ENCODE measurements around the gene ZBTB33.

ZBTB33 gene, protein sequence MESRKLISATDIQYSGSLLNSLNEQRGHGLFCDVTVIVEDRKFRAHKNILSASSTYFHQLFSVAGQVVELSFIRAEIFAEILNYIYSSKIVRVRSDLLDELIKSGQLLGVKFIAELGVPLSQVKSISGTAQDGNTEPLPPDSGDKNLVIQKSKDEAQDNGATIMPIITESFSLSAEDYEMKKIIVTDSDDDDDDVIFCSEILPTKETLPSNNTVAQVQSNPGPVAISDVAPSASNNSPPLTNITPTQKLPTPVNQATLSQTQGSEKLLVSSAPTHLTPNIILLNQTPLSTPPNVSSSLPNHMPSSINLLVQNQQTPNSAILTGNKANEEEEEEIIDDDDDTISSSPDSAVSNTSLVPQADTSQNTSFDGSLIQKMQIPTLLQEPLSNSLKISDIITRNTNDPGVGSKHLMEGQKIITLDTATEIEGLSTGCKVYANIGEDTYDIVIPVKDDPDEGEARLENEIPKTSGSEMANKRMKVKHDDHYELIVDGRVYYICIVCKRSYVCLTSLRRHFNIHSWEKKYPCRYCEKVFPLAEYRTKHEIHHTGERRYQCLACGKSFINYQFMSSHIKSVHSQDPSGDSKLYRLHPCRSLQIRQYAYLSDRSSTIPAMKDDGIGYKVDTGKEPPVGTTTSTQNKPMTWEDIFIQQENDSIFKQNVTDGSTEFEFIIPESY

DNA sequence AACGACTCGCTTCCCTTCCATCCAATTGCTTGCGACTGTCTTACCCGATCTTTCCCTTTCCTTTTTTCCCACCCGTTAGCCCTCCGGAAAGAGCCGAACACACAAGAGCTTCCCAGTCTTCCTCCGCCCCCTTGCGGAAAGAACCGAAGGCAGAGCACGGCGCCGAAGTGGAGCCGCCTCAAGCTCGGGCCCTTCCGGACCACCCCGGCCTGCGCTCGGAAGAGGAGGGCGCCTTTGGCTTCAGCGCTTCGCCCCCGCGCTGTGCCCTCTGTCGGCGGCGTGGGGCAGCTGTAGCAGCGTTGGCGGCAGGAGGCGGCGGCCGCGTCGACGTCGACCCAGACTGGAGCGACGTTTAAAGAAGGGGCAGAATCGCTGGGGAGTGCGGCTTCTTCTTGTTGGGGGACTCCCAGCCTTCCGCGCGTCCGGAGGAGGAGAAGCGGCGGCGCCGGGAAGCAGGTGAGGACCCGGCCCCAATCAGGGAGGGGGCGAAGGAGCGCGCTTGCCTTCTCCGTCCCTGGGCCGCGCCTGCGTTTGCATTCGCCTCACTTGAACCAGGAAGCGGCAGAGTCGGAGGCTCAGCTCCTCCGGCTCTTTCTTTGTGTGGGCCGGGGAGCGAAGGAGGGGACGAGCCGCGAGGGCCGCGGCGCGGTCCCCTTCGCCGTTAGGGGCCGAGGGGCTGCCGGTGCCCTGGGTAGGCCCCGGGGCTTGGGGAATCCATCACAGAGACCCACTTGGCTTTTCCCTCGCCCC is at the start of gene ZBTB33:
Gene ZBTB33, plus strand, starts transcription at position 291 of the 750 bp plus-strand sequence. CDS start 2,604 bp downstream, outside the sequence.
- Histone ChIP-seq H3F3A (ENCODE audit: low read depth) (no peaks in the 10 kb centered on the region), H4K20me1 (ENCODE audit: insufficient read depth, low read length, poor library complexity, severe bottlenecking) (peaks cover 39% of the 10 kb centered on the region), H3K36me3 (ENCODE audit: insufficient read depth, low read length) (peaks cover 19% of the 10 kb centered on the region; the same call in 1 of the 2 replicates), H3K9ac (ENCODE audit: low read depth, low read length, poor library complexity, severe bottlenecking) (peak within 1 kb of the TSS; percentile 98), H3K4me1 (ENCODE audit: insufficient read depth, low read length, poor library complexity, severe bottlenecking) (peaks cover 25% of the 10 kb centered on the region), H3K4me2 (ENCODE audit: low read depth, low read length, poor library complexity, severe bottlenecking) (peak within 1 kb of the TSS; percentile 87), H3K4me3 (ENCODE audit: low read length, poor library complexity, severe bottlenecking) (peak within 1 kb of the TSS; percentile 97), H2AFZ (ENCODE audit: low read length) (peak within 1 kb of the TSS; percentile 59), H3K79me2 (ENCODE audit: insufficient read depth, low read length) (peaks cover 49% of the 10 kb centered on the region), H3K9me2 (replicated peaks; ENCODE audit: low read depth, low read length) (no peaks in the 10 kb centered on the region), H3K9me3 (ENCODE audit: insufficient read depth, low read depth, low read length) (no peaks in the 10 kb centered on the region), H3K27me3 (ENCODE audit: insufficient read depth, low read length, poor library complexity, severe bottlenecking) (no peaks in the 10 kb centered on the region)
- TF ChIP-seq EZH2phosphoT487 (IDR thresholded peaks at IDR 0.05; ENCODE audit: borderline replicate concordance) = no peak
- TF ChIP-seq, protein P1, sequence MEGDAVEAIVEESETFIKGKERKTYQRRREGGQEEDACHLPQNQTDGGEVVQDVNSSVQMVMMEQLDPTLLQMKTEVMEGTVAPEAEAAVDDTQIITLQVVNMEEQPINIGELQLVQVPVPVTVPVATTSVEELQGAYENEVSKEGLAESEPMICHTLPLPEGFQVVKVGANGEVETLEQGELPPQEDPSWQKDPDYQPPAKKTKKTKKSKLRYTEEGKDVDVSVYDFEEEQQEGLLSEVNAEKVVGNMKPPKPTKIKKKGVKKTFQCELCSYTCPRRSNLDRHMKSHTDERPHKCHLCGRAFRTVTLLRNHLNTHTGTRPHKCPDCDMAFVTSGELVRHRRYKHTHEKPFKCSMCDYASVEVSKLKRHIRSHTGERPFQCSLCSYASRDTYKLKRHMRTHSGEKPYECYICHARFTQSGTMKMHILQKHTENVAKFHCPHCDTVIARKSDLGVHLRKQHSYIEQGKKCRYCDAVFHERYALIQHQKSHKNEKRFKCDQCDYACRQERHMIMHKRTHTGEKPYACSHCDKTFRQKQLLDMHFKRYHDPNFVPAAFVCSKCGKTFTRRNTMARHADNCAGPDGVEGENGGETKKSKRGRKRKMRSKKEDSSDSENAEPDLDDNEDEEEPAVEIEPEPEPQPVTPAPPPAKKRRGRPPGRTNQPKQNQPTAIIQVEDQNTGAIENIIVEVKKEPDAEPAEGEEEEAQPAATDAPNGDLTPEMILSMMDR (conservative IDR thresholded peaks at IDR 0.05; ENCODE audit: low read length) = peak; percentile 51

DNA sequence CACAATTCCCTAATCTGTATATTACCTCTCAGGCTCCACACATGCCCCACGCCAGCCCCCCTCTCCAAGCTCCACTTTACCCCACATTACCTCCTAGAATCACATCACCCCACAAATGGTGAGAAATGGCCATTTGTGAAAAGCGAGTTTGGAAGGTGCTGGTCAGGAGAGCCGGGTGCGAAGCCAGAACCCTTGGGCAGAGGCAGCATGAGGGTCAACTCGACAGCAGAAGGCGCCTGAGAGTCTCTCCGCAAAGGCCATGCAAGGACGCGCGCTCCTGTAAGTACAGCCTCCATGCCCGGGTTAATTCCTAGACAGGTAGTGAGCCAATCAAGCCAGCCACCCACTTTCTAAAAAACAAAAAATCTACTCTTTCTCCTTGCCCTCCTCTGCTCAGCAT is 49.8 kb upstream of the ZBTB33 start:
- Histone ChIP-seq H3K36me3 (ENCODE audit: insufficient read depth, low read length) (no peaks in the 10 kb centered on the region), H2AFZ (ENCODE audit: low read length) (no peak overlapping the region), H3K9me2 (replicated peaks; ENCODE audit: low read depth, low read length) (no peaks in the 10 kb centered on the region), H4K20me1 (ENCODE audit: insufficient read depth, low read length, poor library complexity, severe bottlenecking) (no peaks in the 10 kb centered on the region), H3K79me2 (ENCODE audit: insufficient read depth, low read length) (no peaks in the 10 kb centered on the region), H3K4me1 (ENCODE audit: insufficient read depth, low read length, poor library complexity, severe bottlenecking) (no peaks in the 10 kb centered on the region), H3K27me3 (ENCODE audit: insufficient read depth, low read length, poor library complexity, severe bottlenecking) (no peaks in the 10 kb centered on the region), H3K9ac (ENCODE audit: low read depth, low read length, poor library complexity, severe bottlenecking) (no peak overlapping the region), H3F3A (ENCODE audit: low read depth) (no peaks in the 10 kb centered on the region), H3K4me2 (ENCODE audit: low read depth, low read length, poor library complexity, severe bottlenecking) (no peak overlapping the region), H3K4me3 (ENCODE audit: low read length, poor library complexity, severe bottlenecking) (no peak overlapping the region), H3K9me3 (ENCODE audit: insufficient read depth, low read depth, low read length) (no peaks in the 10 kb centered on the region)
- TF ChIP-seq, protein P1 (conservative IDR thresholded peaks at IDR 0.05; ENCODE audit: low read length) = no peak
- no peak for TF ChIP-seq EZH2phosphoT487 (IDR thresholded peaks at IDR 0.05; ENCODE audit: borderline replicate concordance)

DNA sequence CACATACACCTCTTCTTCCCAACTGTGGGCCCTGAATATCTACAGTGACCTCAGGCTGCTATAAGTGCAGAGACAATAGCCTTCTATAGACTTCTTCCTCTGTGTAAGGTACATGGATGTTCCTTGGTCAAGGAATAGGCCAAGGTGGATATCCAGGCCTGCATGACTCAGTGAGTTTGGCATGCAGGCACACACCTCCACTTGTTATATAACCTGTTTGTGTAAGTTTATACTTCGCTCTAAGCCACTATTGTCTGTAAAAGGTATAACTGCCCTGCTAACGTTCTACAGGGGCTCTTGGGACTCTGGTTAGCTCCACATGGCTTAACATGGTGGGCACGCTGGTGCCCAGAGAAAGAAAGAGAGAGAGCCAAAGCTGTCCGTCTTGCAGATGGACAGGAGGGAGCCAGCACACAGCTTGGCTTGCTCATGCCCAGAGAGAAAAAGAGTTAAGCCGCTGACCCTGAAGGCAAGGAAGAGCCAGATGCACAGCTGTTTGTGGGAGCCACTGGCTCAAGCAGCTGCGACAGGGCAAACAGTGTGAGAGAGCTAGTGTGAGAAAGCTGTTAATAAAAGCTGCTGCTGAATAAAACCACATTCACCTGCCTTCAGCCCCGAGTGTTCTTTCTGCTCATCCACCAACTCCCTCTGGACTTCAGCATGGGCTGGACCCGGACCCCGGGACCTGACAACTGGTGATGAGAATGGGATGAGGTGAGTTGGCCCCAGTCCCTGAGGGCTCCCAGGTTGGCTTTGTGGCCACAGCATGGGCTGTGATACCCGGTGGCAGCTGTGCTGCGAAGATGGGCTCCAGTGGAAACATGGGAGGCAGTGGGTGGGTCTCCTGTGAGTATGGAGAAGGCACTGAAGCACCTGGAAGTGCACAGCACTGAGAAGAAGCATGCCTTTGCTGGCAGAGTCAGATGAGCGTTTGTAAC is 44.5 kb upstream of the ZBTB33 start:
- no peak overlapping the region for H2AFZ ChIP-seq (ENCODE audit: low read length)
- no peaks in the 10 kb centered on the region for H3K9me2 ChIP-seq (replicated peaks; ENCODE audit: low read depth, low read length)
- no peaks in the 10 kb centered on the region for H3K36me3 ChIP-seq (ENCODE audit: insufficient read depth, low read length)
- no peak for TF ChIP-seq EZH2phosphoT487 (IDR thresholded peaks at IDR 0.05; ENCODE audit: borderline replicate concordance)
- TF ChIP-seq, protein P1 (conservative IDR thresholded peaks at IDR 0.05; ENCODE audit: low read length) = no peak
- no peak overlapping the region for H3K4me2 ChIP-seq (ENCODE audit: low read depth, low read length, poor library complexity, severe bottlenecking)
- no peaks in the 10 kb centered on the region for H3K79me2 ChIP-seq (ENCODE audit: insufficient read depth, low read length)
- no peak overlapping the region for H3K4me3 ChIP-seq (ENCODE audit: low read length, poor library complexity, severe bottlenecking)
- H3K27me3 ChIP-seq (ENCODE audit: insufficient read depth, low read length, poor library complexity, severe bottlenecking) = no peaks in the 10 kb centered on the region
- H3F3A ChIP-seq (ENCODE audit: low read depth) = no peaks in the 10 kb centered on the region
- no peaks in the 10 kb centered on the region for H4K20me1 ChIP-seq (ENCODE audit: insufficient read depth, low read length, poor library complexity, severe bottlenecking)
- H3K9ac ChIP-seq (ENCODE audit: low read depth, low read length, poor library complexity, severe bottlenecking) = no peak overlapping the region
- no peaks in the 10 kb centered on the region for H3K9me3 ChIP-seq (ENCODE audit: insufficient read depth, low read depth, low read length)
- no peaks in the 10 kb centered on the region for H3K4me1 ChIP-seq (ENCODE audit: insufficient read depth, low read length, poor library complexity, severe bottlenecking)

All from Loucy (cell line).